Kidney glomerular epithelial cell (primary cell): ENCODE measurements around the gene KCNG3.

Experiments
- DNase-seq: peaks from one replicate; lab custom pipeline; 2025; lab: John Stamatoyannopoulos, UW

The KCNG3 gene

DNA sequence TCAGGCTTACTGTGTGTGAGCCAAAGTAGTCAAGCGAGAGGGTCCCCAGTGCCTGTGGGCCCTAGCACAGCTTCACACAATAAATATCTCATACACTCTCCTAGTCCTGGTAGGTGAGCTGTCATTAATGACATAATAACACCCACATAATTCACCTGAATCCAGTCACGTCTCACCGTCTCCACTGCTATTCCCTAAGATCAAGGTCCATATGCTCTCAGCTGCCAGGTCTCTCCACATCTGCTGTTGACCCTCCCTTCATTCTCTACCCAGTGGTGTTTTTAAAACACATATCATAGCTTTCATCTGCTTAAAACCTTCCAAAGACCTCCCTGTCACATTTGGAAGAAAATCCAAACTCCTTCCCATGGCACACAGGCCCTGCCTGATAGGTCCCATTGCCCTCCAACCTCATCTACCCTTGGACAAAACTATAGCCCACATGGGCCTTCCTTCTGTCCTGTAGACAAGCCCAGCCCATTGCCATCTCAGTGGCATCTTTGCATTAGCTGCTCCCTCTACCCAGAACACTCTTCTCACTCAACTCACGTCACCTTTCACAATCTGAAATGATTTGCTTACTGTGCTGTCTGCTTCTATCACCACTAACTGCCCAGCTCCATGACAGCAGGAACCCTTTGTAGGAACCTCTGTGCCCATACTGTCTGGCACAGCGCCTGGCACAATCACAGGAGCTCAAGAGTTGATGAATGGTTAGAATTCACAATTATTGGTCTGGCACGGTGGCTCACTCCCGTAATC is 7.5 kb downstream of the KCNG3 start:
- no peak for DNase-seq

GRCh38 chr2:42480402-42480801 is 13.4 kb downstream of the KCNG3 start:
- no peak for DNase-seq

GRCh38 chr2:42474765-42475454 is 18.9 kb downstream of the KCNG3 start:
- DNase-seq = no peak

DNA sequence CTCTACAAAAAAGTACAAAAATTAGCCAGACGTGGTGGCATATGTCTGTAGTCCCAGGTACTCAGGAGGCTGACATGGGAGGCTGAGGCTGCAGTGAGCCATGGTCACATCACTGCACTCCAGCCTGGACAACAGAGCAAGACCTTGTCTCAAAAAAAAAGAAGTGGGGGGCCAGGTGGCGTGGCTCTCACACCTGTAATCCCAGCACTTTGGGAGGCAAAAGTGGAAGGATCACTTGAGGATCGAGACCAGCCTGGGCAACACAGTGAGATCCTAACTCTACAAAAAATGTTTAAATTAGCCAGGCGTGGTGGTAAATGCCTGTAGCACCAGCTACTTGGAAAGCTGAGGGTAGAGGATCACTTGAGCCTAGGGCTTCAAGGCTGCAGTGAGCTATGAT is 23.1 kb downstream of the KCNG3 start:
- DNase-seq = no peak

DNA sequence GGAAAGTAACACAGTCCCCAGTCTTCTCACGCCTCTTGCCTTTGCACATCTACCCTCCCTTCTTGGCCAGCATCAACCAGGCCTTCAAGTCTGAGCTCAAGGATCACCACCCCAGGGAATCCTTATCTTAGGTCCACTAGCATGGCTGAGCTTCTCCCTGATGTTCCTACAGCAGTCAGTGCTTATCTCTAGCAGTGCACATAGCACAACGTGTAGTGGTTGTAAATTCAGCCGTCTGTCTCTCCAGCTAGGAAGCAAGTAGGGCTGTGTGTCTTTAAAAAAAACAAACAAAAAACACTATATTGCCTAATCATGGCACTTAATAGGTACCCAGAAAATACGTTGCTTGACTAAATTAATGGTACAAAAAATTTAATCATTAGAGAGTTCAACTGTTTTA is 29.2 kb downstream of the KCNG3 start:
- DNase-seq = no peak

- DNase-seq = no peak
These were observed 30.2 kb downstream of the KCNG3 start for GRCh38 chr2:42463570-42463969.

DNA sequence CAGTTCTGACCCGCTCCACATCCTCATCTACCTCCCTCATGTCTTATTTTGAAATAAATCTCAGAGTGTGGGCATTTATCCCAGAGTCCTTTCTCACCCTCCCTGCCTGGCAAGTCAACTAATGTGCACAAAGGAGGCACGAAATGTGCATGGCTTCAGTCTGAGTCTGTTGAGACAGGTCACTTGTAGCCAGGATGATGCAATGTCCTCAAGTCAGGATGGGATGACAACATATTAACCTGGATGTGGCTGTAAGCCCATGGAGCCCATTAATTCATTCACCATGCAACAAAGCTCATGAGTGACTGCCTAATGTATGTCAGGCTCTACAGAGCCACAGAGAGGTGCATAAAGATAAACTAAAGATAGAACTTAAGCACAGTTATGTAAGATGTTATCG is 34.5 kb downstream of the KCNG3 start:
- no peak for DNase-seq

DNA sequence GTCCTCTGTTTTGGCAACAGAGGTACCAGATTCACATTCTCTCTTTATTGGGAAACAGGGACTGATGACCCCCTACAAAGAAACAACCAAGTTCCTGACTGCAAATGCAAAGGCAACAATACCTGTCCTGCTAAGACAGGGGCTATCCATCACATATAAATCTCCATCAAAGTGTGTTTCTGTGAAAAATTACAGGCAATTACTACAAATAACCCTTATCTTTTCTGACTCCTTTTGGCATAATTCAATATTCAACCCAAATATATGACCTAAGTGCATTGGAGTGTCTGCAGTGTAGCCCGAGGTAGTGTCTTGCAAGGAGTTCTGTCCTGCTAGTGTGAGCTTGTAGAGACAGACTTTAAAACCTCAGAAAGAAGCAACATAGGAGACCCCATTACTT is 35.4 kb downstream of the KCNG3 start:
- no peak for DNase-seq

DNA sequence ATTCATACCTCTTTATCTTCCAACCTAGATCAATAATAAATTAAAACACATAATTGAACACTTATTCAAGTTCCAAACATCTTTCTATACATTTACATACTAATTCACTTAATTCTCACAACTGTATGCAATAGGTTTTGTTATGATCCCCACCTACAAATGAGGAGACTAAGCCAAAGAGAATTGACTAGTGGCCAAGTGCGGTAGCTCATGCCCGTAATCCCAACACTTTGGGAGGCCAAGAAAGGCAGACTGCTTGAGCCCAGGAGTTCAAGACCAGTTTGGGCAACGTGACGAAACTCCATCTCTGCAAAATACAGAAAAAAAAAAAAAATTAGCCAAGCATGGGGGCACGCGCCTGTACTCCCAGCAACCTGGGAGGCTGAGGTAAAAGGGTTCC is 36.8 kb downstream of the KCNG3 start:
- DNase-seq = no peak

GRCh38 chr2:42456126-42456839 is 37.5 kb downstream of the KCNG3 start:
- no peak for DNase-seq

DNA sequence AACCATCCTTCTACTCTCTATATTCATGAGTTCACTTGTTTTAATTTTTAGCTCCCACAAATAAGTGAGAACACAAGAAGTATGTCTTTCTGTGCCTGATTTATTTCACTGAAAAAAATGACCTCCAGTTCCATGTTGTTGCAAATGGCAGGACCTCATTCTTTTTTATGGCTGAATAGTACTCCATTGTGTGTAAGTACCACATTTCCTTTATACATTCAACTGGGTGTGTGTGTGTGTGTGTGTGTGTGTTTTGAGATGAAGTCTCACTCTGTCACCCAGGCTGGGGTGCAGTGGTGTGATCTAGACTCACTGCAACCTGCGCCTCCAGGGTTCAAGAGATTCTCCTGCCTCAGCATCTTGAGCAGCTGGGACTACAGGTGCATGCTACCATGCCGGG is 41.2 kb downstream of the KCNG3 start:
- no peak for DNase-seq

- peak; percentile 50 for DNase-seq
These were observed 43.6 kb downstream of the KCNG3 start for GRCh38 chr2:42450136-42450535.

- DNase-seq = no peak
These were observed 44.4 kb downstream of the KCNG3 start for GRCh38 chr2:42449163-42450087.

DNA sequence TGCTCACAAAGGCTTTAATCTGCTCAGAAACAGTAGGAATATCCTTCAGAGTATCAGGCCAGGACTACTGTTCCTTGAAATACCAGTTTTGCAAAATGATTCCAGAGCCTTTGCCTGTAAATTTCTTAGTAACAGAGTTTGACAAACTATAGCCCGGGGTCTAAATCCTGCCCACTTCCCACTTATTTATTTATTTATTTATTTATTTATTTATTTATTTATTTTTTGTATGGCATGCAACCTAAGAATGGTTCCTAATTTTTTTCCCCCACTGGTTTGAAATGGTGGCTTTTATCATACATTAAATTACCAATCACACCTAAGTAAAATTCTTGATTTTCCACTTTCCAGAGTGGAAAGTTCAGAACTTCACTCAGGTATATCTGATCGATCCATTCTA is 45.6 kb downstream of the KCNG3 start:
- no peak for DNase-seq

DNA sequence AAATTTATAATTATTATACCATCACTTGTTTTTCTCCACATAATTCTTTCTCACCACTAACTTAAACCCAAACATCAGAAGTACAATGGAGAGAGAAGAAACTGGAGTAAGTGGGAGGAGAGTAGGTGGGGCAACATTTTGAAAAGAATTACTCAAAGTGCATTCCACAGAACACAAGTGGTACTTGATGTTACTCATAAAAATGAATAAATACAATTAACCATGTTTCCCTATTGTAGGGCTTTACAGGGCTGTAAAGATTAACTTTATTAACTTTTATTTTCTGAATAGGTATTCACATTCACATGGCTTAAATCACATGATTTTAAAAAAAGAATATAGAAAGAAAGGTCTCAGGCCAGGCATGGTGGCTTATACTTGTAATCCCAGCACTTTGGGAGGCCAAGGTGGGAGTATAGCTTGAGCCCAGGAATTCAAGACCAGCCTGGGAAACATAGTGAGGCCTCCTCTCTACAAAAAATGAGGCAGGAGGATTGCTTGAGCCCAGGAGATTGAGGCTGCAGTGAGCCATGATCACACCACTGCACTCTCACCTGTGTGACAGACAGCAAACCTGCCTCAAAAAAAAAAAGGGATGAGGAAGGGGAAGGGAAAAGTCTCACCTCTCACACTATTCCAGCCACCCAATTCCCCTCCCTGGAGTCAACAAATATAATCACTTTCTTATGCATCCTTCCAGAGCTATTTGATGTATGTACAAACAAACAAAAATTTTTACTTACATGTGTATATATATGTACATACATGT is 47.1 kb downstream of the KCNG3 start:
- DNase-seq = peak; percentile 64

- DNase-seq = no peak
These were observed 49.9 kb downstream of the KCNG3 start for GRCh38 chr2:42443718-42444399.

GRCh38 chr2:42442774-42443173 is 51.0 kb downstream of the KCNG3 start:
- no peak for DNase-seq

DNA sequence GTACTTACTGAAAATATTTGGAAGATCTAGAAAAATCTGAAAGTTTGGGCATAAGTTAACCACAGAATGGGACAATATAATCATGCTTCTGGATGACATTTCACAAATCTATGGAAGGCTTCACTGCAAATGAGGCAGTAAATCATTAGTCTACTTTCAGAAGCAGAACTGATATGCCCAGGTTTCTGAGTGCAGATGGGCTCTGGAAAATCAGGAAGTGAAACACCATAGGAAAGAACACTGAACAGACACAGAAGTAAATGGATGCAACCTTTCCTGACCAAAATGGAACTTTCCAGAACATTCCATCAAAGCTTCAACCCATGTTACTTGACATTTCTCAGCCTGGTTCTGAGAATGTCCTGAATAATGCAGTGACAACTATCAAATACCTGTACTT is 55.1 kb downstream of the KCNG3 start:
- no peak for DNase-seq

DNA sequence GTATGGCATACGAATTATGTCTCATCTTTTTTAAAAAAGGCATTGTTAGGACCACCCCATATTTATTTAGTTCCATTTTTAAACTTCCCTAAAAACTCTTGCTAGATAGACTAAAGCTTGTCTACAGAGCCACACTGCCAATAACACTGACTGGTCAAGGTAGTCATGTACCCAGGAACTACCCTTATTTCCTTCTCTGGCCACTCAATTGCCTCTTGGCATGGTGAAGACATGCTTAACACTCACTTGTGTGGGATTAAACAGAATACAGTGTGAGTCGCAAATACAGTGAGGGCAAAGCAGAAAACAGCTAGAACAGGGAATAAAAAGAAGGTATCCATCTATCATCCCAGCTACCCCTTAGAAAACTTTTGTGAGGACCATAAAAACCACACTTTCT is 57.4 kb downstream of the KCNG3 start:
- DNase-seq = no peak

DNA sequence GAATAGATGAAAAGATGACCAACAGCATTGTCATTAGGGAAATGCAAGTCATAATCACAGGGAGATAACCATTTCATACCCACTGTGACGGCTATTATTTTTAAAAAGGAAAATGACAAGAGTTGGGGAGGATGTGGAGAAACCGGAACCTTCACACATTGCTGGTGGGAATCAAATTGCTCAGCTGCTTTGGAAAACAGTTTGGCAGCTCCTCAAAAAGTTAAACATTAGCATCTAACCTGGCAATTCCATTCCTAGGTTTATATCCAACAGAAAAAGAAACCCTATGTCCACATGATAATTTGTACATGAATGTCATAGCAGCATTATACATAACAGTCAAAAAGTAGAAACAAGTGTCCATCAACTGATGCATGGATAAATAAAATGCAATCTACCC is 58.2 kb downstream of the KCNG3 start:
- DNase-seq = no peak

DNA sequence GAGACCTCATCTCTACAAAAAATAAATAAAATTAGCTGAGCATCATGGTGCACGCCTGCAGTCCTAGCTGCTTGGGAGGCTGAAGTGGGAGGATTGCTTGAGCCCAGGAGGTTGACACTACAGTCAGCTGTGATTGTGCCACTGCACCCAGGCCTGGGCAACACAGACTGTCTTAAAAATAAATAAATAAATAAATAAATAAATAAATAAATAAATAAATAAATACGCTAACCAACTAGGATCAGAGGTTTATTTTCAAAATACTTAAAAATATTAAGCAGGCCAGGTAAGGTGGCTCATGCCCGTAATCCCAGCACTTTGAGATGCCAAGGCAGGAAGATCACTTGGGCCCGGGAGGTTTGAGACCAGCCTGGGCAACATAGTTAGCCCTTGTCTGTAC is 63.6 kb downstream of the KCNG3 start:
- DNase-seq = no peak
